Peyer's patch (tissue), 4 donors: ENCODE results near the gene UPK1A. TPM values are rescaled to one million over a fixed set of nuclear protein-coding genes. Genes with fewer than 3 reads are reported as not detected.
A peak's percentile ranks its signal among the peaks of the same experiment; 100 is the strongest.

Experiments
- DNase-seq, 3 donors: peaks; one replicate each; pipeline ENCODE4 v3.0.0-alpha.2; 2017 to 2019
- H3K27ac ChIP-seq, 4 donors: fragments of 200-600 bp; sonication (generic); one replicate each; pipeline ENCODE4 v1.5.1; 2016 to 2019
- H3K27me3 ChIP-seq, 2 donors: fragments of 200-600 bp; sonication (generic); one replicate each; pipeline ENCODE4 v1.5.1; 2019
- H3K36me3 ChIP-seq, 3 donors: fragments of 200-600 bp; sonication (generic); one replicate each; pipeline ENCODE4 v1.5.1; 2016 to 2019
- H3K4me1 ChIP-seq, 4 donors: fragments of 200-600 bp; sonication (generic); one replicate each; pipeline ENCODE4 v1.5.1; 2016 to 2019
- H3K4me3 ChIP-seq, 4 donors: fragments of 200-600 bp; sonication (generic); 1 replicate in 3 of 4; 2 replicates in 1 of 4; pipeline ENCODE4 v1.5.1; 2016 to 2019; ENCODE audit warnings: mild to moderate bottlenecking in 1 of 4
- H3K9me3 ChIP-seq, 4 donors: fragments of 200-600 bp; sonication (generic); one replicate each; pipeline ENCODE4 v1.5.1; 2016 to 2019; ENCODE audit warnings: mild to moderate bottlenecking in 1 of 4
- CTCF ChIP-seq, 6 experiments: fragments of 450-650 bp in 4 of 6; fragments of 200-600 bp in 2 of 6; sonication (generic) in 1 of 6; IDR thresholded peaks; one replicate each; pipeline ENCODE4 v1.5.1; 2017 to 2019; ENCODE audit warnings: antibody characterized with exemption in 6 of 6, mild to moderate bottlenecking in 3 of 6, moderate library complexity in 1 of 6
- POLR2A ChIP-seq, 2 donors: fragments of 450-650 bp; IDR thresholded peaks; one replicate each; pipeline ENCODE4 v1.5.1; 2017; ENCODE audit warnings: antibody characterized with exemption in 2 of 2, mild to moderate bottlenecking in 2 of 2, moderate library complexity in 2 of 2
- total RNA-seq, 4 donors: library from RNA; depleted of rRNA; stranded (reverse); fragments of >200 nt; gene quantifications; one replicate each; pipeline ENCODE4 v1.1.0, GENCODE V29; 2016

The UPK1A gene
- total RNA-seq, 4 donors from 2014 or later, result not detected

GRCh38 chr19:35713904-35714495 is 47.7 kb downstream of the UPK1A start:
- Histone ChIP-seq H3K4me3 (peak overlapping the region in 2 of 4 donors; percentile 12 to 40), H3K27ac (peak overlapping the region in 2 of 4 donors; percentile 69 to 93), H3K36me3 (no peaks in the 10 kb centered on the region), H3K4me1 (peaks cover 0 to 20% (median 11%) of the 10 kb centered on the region in 4 donors), H3K9me3 (no peaks in the 10 kb centered on the region), H3K27me3 (no peaks in the 10 kb centered on the region)
- TF ChIP-seq POLR2A (IDR thresholded peaks at IDR 0.05), result no peak
- TF ChIP-seq CTCF (IDR thresholded peaks at IDR 0.05), result no peak
- peak in 2 of 3 donors; percentile 50 to 65 for DNase-seq

GRCh38 chr19:35714601-35715354 is 48.5 kb downstream of the UPK1A start:
- peak overlapping the region in 3 of 4 donors; percentile 69 to 96 (median 93) for H3K27ac ChIP-seq

GRCh38 chr19:35715355-35715809 is 49.1 kb downstream of the UPK1A start:
- TF ChIP-seq POLR2A (IDR thresholded peaks at IDR 0.05), result no peak
- no peak for TF ChIP-seq CTCF (IDR thresholded peaks at IDR 0.05)

More at GRCh38 chr19:35714601-35715354, 48.5 kb downstream of the UPK1A start:
- H3K27me3 ChIP-seq, result no peaks in the 10 kb centered on the region
- DNase-seq, result peak in 1 of 3 donors; percentile 48
- no peak for TF ChIP-seq POLR2A (IDR thresholded peaks at IDR 0.05)
- TF ChIP-seq CTCF (IDR thresholded peaks at IDR 0.05), result no peak
- no peaks in the 10 kb centered on the region for H3K9me3 ChIP-seq
- H3K4me3 ChIP-seq, result peak overlapping the region in 2 of 4 donors; percentile 12 to 40
- peaks cover 0 to 2% (median 0%) of the 10 kb centered on the region in 3 donors for H3K36me3 ChIP-seq
- H3K4me1 ChIP-seq, result peaks cover 0 to 28% (median 13%) of the 10 kb centered on the region in 4 donors

GRCh38 chr19:35715981-35716800 is 49.9 kb downstream of the UPK1A start:
- TF ChIP-seq POLR2A (IDR thresholded peaks at IDR 0.05), result no peak
- TF ChIP-seq CTCF (IDR thresholded peaks at IDR 0.05), result no peak
- H3K36me3 ChIP-seq, result peaks cover 0 to 16% (median 0%) of the 10 kb centered on the region in 3 donors
- peak in 1 of 3 donors; percentile 43 for DNase-seq

More at GRCh38 chr19:35715355-35715809, 49.1 kb downstream of the UPK1A start:
- Histone ChIP-seq H3K4me1 (peaks cover 0 to 31% (median 13%) of the 10 kb centered on the region in 4 donors), H3K36me3 (peaks cover 0 to 8% (median 0%) of the 10 kb centered on the region in 3 donors), H3K27me3 (no peaks in the 10 kb centered on the region), H3K9me3 (no peaks in the 10 kb centered on the region), H3K4me3 (peak overlapping the region in 3 of 4 donors; percentile 81 to 98 (median 98)), H3K27ac (peak overlapping the region; percentile 90 to 96 (median 93))
- DNase-seq, result no peak

More at GRCh38 chr19:35715981-35716800, 49.9 kb downstream of the UPK1A start:
- H3K27me3 ChIP-seq, result no peaks in the 10 kb centered on the region
- H3K4me1 ChIP-seq, result peaks cover 0 to 31% (median 13%) of the 10 kb centered on the region in 4 donors
- H3K27ac ChIP-seq, result peak overlapping the region; percentile 90 to 96 (median 93)
- H3K9me3 ChIP-seq, result no peaks in the 10 kb centered on the region
- peak overlapping the region; percentile 76 to 98 (median 90) for H3K4me3 ChIP-seq
